Measurements from ENCODE around the gene CHP2. TPM values are rescaled to one million over a fixed set of nuclear protein-coding genes. Genes with fewer than 3 reads are reported as not detected.

CHP2 gene
- total and polyA plus RNA-seq, 2 donors (not counting 1 experiment from before 2014, with no cell fraction given), result not detected

- Mint-ChIP-seq H3K4me3 (peak overlapping the region; percentile 34), H3K27ac (no peak overlapping the region), H3K27me3 (peaks cover 58% of the 10 kb centered on the region), H3K4me1 (peaks cover 3% of the 10 kb centered on the region), H3K9me3 (ENCODE audit: insufficient read depth) (no peaks in the 10 kb centered on the region)
- Histone ChIP-seq H3K9me3 (ENCODE audit: control extremely low read depth in 1 of 3, control insufficient read depth in 2 of 3, insufficient read depth in 1 of 3, low read length in 2 of 3) (peaks cover 0 to 4% (median 0%) of the 10 kb centered on the region in 3 donors), H3K4me3 (ENCODE audit: control extremely low read depth in 1 of 5, extremely low read depth in 1 of 5, insufficient read depth in 1 of 5, low read depth in 2 of 5, low read length in 4 of 5) (peak overlapping the region in 2 of 5 experiments; percentile 32 to 57), H3K4me2 (replicated peaks; ENCODE audit: low read depth, low read length, poor library complexity, severe bottlenecking) (peak overlapping the region; percentile 73), H3K79me2 (ENCODE audit: control insufficient read depth, insufficient read depth, low read length) (no peaks in the 10 kb centered on the region), H3K36me3 (replicated peaks in 1 of 2; ENCODE audit: control extremely low read depth in 1 of 2, control insufficient read depth in 1 of 2, extremely low read depth in 1 of 2, insufficient read depth in 2 of 2, low read length in 1 of 2) (no peaks in the 10 kb centered on the region), H3K4me1 (ENCODE audit: control insufficient read depth in 2 of 2, insufficient read depth in 2 of 2, low read length in 2 of 2) (peaks cover 12 to 16% of the 10 kb centered on the region in 2 donors), H3K27ac (ENCODE audit: low read length in 2 of 2) (no peak overlapping the region), H2AFZ (ENCODE audit: insufficient read depth, low read depth, low read length, poor library complexity, severe bottlenecking) (peak overlapping the region; percentile 56), H3K9ac (ENCODE audit: low read length) (peak overlapping the region; percentile 44), H3K27me3 (replicated peaks in 1 of 4; ENCODE audit: control extremely low read depth in 1 of 4, control insufficient read depth in 3 of 4, insufficient read depth in 4 of 4, low read length in 3 of 4) (peaks cover 0 to 56% (median 26%) of the 10 kb centered on the region in 4 experiments), H4K20me1 (ENCODE audit: control insufficient read depth, insufficient read depth, low read length, poor library complexity, severe bottlenecking) (no peaks in the 10 kb centered on the region)
- 55% methylated on average over 17 of the region's 17 CpGs for WGBS (ENCODE audit: insufficient coverage)
- ChIA-PET CTCF (interaction anchor here (0.8 kb wide), 1 partner anchor 751 kb away, joined by 3 read pairs; no protein-coding TSS in a partner anchor), POLR2A (no interaction called here)
- intact Hi-C loops (cut with micrococcal nuclease), result no loop called here
- ATAC-seq (ENCODE audit: low read depth) (no peak), DNase-seq (no peak)
- TF ChIP-seq CTCF (IDR thresholded peaks at IDR 0.05) (no peak), EZH2 (IDR thresholded peaks at IDR 0.05; ENCODE audit: borderline replicate concordance, insufficient read depth, low read depth, low read length, poor library complexity, severe bottlenecking) (no peak)
Observed at GRCh38 chr16:23753908-23754593, 775 bp upstream of the CHP2 start.

GRCh38 chr16:23755484-23755809 lies 621 bp downstream of the CHP2 start:
- Histone ChIP-seq H3K4me3 (ENCODE audit: control extremely low read depth in 1 of 5, extremely low read depth in 1 of 5, insufficient read depth in 1 of 5, low read depth in 2 of 5, low read length in 4 of 5) (no peak overlapping the region), H3K27ac (ENCODE audit: low read length in 2 of 2) (no peak overlapping the region), H3K9ac (ENCODE audit: low read length) (no peak overlapping the region), H4K20me1 (ENCODE audit: control insufficient read depth, insufficient read depth, low read length, poor library complexity, severe bottlenecking) (no peaks in the 10 kb centered on the region), H3K27me3 (replicated peaks in 1 of 4; ENCODE audit: control extremely low read depth in 1 of 4, control insufficient read depth in 3 of 4, insufficient read depth in 4 of 4, low read length in 3 of 4) (peaks cover 0 to 57% (median 26%) of the 10 kb centered on the region in 4 experiments), H3K36me3 (replicated peaks in 1 of 2; ENCODE audit: control extremely low read depth in 1 of 2, control insufficient read depth in 1 of 2, extremely low read depth in 1 of 2, insufficient read depth in 2 of 2, low read length in 1 of 2) (no peaks in the 10 kb centered on the region), H2AFZ (ENCODE audit: insufficient read depth, low read depth, low read length, poor library complexity, severe bottlenecking) (no peak overlapping the region), H3K9me3 (ENCODE audit: control extremely low read depth in 1 of 3, control insufficient read depth in 2 of 3, insufficient read depth in 1 of 3, low read length in 2 of 3) (peaks cover 0 to 4% (median 0%) of the 10 kb centered on the region in 3 donors), H3K4me1 (ENCODE audit: control insufficient read depth in 2 of 2, insufficient read depth in 2 of 2, low read length in 2 of 2) (peaks cover 12 to 16% of the 10 kb centered on the region in 2 donors), H3K79me2 (ENCODE audit: control insufficient read depth, insufficient read depth, low read length) (no peaks in the 10 kb centered on the region), H3K4me2 (replicated peaks; ENCODE audit: low read depth, low read length, poor library complexity, severe bottlenecking) (peak overlapping the region; percentile 73)
- Mint-ChIP-seq H3K9me3 (ENCODE audit: insufficient read depth) (no peaks in the 10 kb centered on the region), H3K4me3 (peak overlapping the region; percentile 16), H3K4me1 (peaks cover 6% of the 10 kb centered on the region), H3K27me3 (peaks cover 62% of the 10 kb centered on the region), H3K27ac (no peak overlapping the region)
- no peak for TF ChIP-seq EZH2 (IDR thresholded peaks at IDR 0.05; ENCODE audit: borderline replicate concordance, insufficient read depth, low read depth, low read length, poor library complexity, severe bottlenecking)
- TF ChIP-seq CTCF (IDR thresholded peaks at IDR 0.05), result no peak
- POLR2A ChIA-PET, result no interaction called here
- ATAC-seq (ENCODE audit: low read depth) (no peak), DNase-seq (no peak)
- CTCF ChIA-PET, result no interaction called here
- WGBS (ENCODE audit: insufficient coverage), result 39% methylated on average over 12 of the region's 15 CpGs
- intact Hi-C loops (cut with micrococcal nuclease), result no loop called here

Data from B cell (primary cell).